Colonic mucosa (tissue), 4 donors: Measurements from ENCODE around the gene DHH. TPM values are rescaled to one million over a fixed set of nuclear protein-coding genes. Genes with fewer than 3 reads are reported as not detected.
A peak's percentile ranks its signal among the peaks of the same experiment; 100 is the strongest.

Experiments
- DNase-seq: peaks from one replicate; pipeline ENCODE4 v3.0.0-alpha.2; 2020
- H3K27ac ChIP-seq: fragments of 200-600 bp; one replicate; pipeline ENCODE4 v1.8.0; 2021
- H3K27me3 ChIP-seq: fragments of 200-600 bp; one replicate; pipeline ENCODE4 v1.8.0; 2021
- H3K36me3 ChIP-seq: fragments of 200-600 bp; one replicate; pipeline ENCODE4 v1.8.0; 2021
- H3K4me1 ChIP-seq: fragments of 200-600 bp; one replicate; pipeline ENCODE4 v1.8.0; 2021; ENCODE audit warnings: mild to moderate bottlenecking
- H3K4me3 ChIP-seq: fragments of 200-600 bp; one replicate; pipeline ENCODE4 v1.8.0; 2021
- H3K9ac ChIP-seq, 2 donors: one replicate each; pipeline ENCODE4 v1.7.0; 2013; ENCODE audit warnings: control low read depth in 2 of 2, low read depth in 2 of 2, low read length in 2 of 2
- H3K9me3 ChIP-seq: fragments of 200-600 bp; one replicate; pipeline ENCODE4 v1.8.0; 2021
- CTCF ChIP-seq: fragments of 200-600 bp; IDR thresholded peaks from one replicate; pipeline ENCODE4 v1.8.0; 2022; ENCODE audit warnings: antibody characterized with exemption, mild to moderate bottlenecking
- intact Hi-C: fragments of 100-400 bp; cut with DNase I; formaldehyde crosslinking; loops from one replicate; pipeline ENCODE4 v1.14.1; 2022
- total RNA-seq, 2 donors: library from RNA; stranded (reverse); fragmentation: NEBNext Ultra II Directional in 1 of 2; extraction: Animal tissue kit (Norgen Biotek cat#: 25700) in 1 of 2; gene quantifications; one replicate each; pipeline ENCODE4 v1.2.1, GENCODE V29; 2021
- donor health status: healthy.
- donor health status: DM: no; HTN: no; CAD: no.
- donor health status: DM: no; HTN: no; CAD: no.

Gene DHH
- total RNA-seq, 2 donors from 2014 or later, result 0.29 to 0.52 TPM

GRCh38 chr12:49100380-49100779 lies 5.8 kb upstream of the DHH start:
- no peaks in the 10 kb centered on the region for H3K4me1 ChIP-seq
- peaks cover 21% of the 10 kb centered on the region for H3K36me3 ChIP-seq
- H3K4me3 ChIP-seq, result no peak overlapping the region
- H3K27me3 ChIP-seq, result no peaks in the 10 kb centered on the region
- no peak for TF ChIP-seq CTCF
- intact Hi-C loops, result no loop called here
- no peak overlapping the region for H3K9ac ChIP-seq
- no peak for DNase-seq
- H3K27ac ChIP-seq, result no peak overlapping the region
- H3K9me3 ChIP-seq, result no peaks in the 10 kb centered on the region

- Histone ChIP-seq H3K9me3 (no peaks in the 10 kb centered on the region), H3K4me3 (no peak overlapping the region), H3K27me3 (peaks cover 12% of the 10 kb centered on the region), H3K4me1 (peaks cover 3% of the 10 kb centered on the region), H3K9ac (no peak overlapping the region), H3K36me3 (peaks cover 18% of the 10 kb centered on the region), H3K27ac (no peak overlapping the region)
- intact Hi-C loops, result loop anchor here (5.0 kb wide), 1 partner anchor 36 kb away; the partner anchor contains the start of gene KMT2D
- no peak for TF ChIP-seq CTCF
- no peak for DNase-seq
These were observed 4.1 kb upstream of the DHH start for GRCh38 chr12:49098703-49099102.

- Histone ChIP-seq H3K27ac (no peak overlapping the region), H3K4me1 (peaks cover 3% of the 10 kb centered on the region), H3K36me3 (peaks cover 18% of the 10 kb centered on the region), H3K9me3 (no peaks in the 10 kb centered on the region), H3K27me3 (peaks cover 16% of the 10 kb centered on the region), H3K9ac (no peak overlapping the region), H3K4me3 (no peak overlapping the region)
- peak; percentile 49 for DNase-seq
- TF ChIP-seq CTCF, result peak; percentile 72
- intact Hi-C loops, result loop anchor here (5.0 kb wide), 1 partner anchor 36 kb away; the partner anchor contains the start of gene KMT2D
These were observed 3.4 kb upstream of the DHH start for GRCh38 chr12:49098035-49098451.

- Histone ChIP-seq H3K9ac (no peak overlapping the region), H3K36me3 (peaks cover 14% of the 10 kb centered on the region), H3K4me3 (no peak overlapping the region), H3K4me1 (peaks cover 3% of the 10 kb centered on the region), H3K9me3 (no peaks in the 10 kb centered on the region), H3K27me3 (peaks cover 21% of the 10 kb centered on the region), H3K27ac (no peak overlapping the region)
- TF ChIP-seq CTCF, result no peak
- DNase-seq, result no peak
- intact Hi-C loops, result loop anchor here (5.0 kb wide), 1 partner anchor 35 kb away; the partner anchor contains the start of gene KMT2D
These were observed 2.8 kb upstream of the DHH start for GRCh38 chr12:49097381-49097780.

GRCh38 chr12:49094975-49095365 lies 369 bp upstream of the DHH start:
- H3K9me3 ChIP-seq, result no peaks in the 10 kb centered on the region
- intact Hi-C loops, result loop anchor here (5.0 kb wide), 1 partner anchor 33 kb away; the partner anchor contains the start of gene KMT2D
- H3K27ac ChIP-seq, result no peak overlapping the region
- TF ChIP-seq CTCF, result no peak
- H3K4me3 ChIP-seq, result no peak overlapping the region
- H3K36me3 ChIP-seq, result peaks cover 4% of the 10 kb centered on the region
- H3K9ac ChIP-seq, result no peak overlapping the region
- DNase-seq, result no peak
- H3K4me1 ChIP-seq, result peaks cover 6% of the 10 kb centered on the region
- peaks cover 44% of the 10 kb centered on the region for H3K27me3 ChIP-seq
